ENCODE data around the gene HECTD4. TPM values are rescaled to one million over a fixed set of nuclear protein-coding genes. Genes with fewer than 3 reads are reported as not detected.

HECTD4 gene
- total RNA-seq, 2 donors from 2014 or later = 46.6 to 48.2 TPM

GRCh38 chr12:112380663-112381405 is 1.4 kb downstream of the HECTD4 start:
- Histone ChIP-seq H3K4me3 (ENCODE audit: low read length) (peak overlapping the region; percentile 89), H3K36me3 (ENCODE audit: control insufficient read depth, insufficient read depth, low read length) (no peaks in the 10 kb centered on the region), H3K4me1 (ENCODE audit: control insufficient read depth, insufficient read depth, low read length) (no peaks in the 10 kb centered on the region), H3K27ac (ENCODE audit: low read depth, low read length) (peak overlapping the region; percentile 70), H3K9ac (ENCODE audit: extremely low read depth, low read length, poor library complexity, severe bottlenecking) (peak overlapping the region; percentile 55), H3K27me3 (ENCODE audit: control insufficient read depth, insufficient read depth, low read length, poor library complexity, severe bottlenecking) (no peaks in the 10 kb centered on the region), H3K9me3 (ENCODE audit: control insufficient read depth, low read length) (no peaks in the 10 kb centered on the region)
- Mint-ChIP-seq H3K4me3 (peak overlapping the region; percentile 91), H3K27ac (peak overlapping the region; percentile 90), H3K36me3 (ENCODE audit: low read depth) (peaks cover 4% of the 10 kb centered on the region), H3K27me3 (ENCODE audit: insufficient read depth) (no peaks in the 10 kb centered on the region), H3K4me1 (peaks cover 12% of the 10 kb centered on the region), H3K9me3 (no peaks in the 10 kb centered on the region)
- WGBS, 2 experiments (ENCODE audit: insufficient coverage in 1 of 2, insufficient read length in 1 of 2) = 50 to 66% methylated on average over 23 to 34 of the region's 34 CpGs
- peak; percentile 73 for DNase-seq
- no peak for TF ChIP-seq CTCF (conservative IDR thresholded peaks at IDR 0.05)

- no peaks in the 10 kb centered on the region for H3K27me3 Mint-ChIP-seq (ENCODE audit: insufficient read depth)
Measured at GRCh38 chr12:112375105-112375504, 7.1 kb downstream of the HECTD4 start.

GRCh38 chr12:112374166-112374740 is 8.0 kb downstream of the HECTD4 start:
- no peak overlapping the region for H3K4me3 ChIP-seq (ENCODE audit: low read length)
- H3K36me3 Mint-ChIP-seq (ENCODE audit: low read depth) = peaks cover 9% of the 10 kb centered on the region
- no peak overlapping the region for H3K27ac ChIP-seq (ENCODE audit: low read depth, low read length)
- no peak overlapping the region for H3K4me3 Mint-ChIP-seq
- no peak overlapping the region for H3K9ac ChIP-seq (ENCODE audit: extremely low read depth, low read length, poor library complexity, severe bottlenecking)
- no peaks in the 10 kb centered on the region for H3K27me3 Mint-ChIP-seq (ENCODE audit: insufficient read depth)
- peaks cover 4% of the 10 kb centered on the region for H3K9me3 ChIP-seq (ENCODE audit: control insufficient read depth, low read length)
- no peak overlapping the region for H3K27ac Mint-ChIP-seq
- no peaks in the 10 kb centered on the region for H3K4me1 ChIP-seq (ENCODE audit: control insufficient read depth, insufficient read depth, low read length)
- H3K9me3 Mint-ChIP-seq = no peaks in the 10 kb centered on the region
- WGBS, 2 experiments (ENCODE audit: insufficient coverage in 1 of 2, insufficient read length in 1 of 2) = 87 to 95% methylated on average over 2 to 3 of the region's 3 CpGs
- no peak for TF ChIP-seq CTCF (conservative IDR thresholded peaks at IDR 0.05)
- peaks cover 9% of the 10 kb centered on the region for H3K4me1 Mint-ChIP-seq
- H3K36me3 ChIP-seq (ENCODE audit: control insufficient read depth, insufficient read depth, low read length) = peaks cover 6% of the 10 kb centered on the region
- H3K27me3 ChIP-seq (ENCODE audit: control insufficient read depth, insufficient read depth, low read length, poor library complexity, severe bottlenecking) = no peaks in the 10 kb centered on the region
- DNase-seq = no peak

More at GRCh38 chr12:112375105-112375504, 7.1 kb downstream of the HECTD4 start:
- Histone ChIP-seq H3K27me3 (ENCODE audit: control insufficient read depth, insufficient read depth, low read length, poor library complexity, severe bottlenecking) (no peaks in the 10 kb centered on the region), H3K27ac (ENCODE audit: low read depth, low read length) (no peak overlapping the region), H3K9ac (ENCODE audit: extremely low read depth, low read length, poor library complexity, severe bottlenecking) (no peak overlapping the region), H3K36me3 (ENCODE audit: control insufficient read depth, insufficient read depth, low read length) (peaks cover 6% of the 10 kb centered on the region), H3K9me3 (ENCODE audit: control insufficient read depth, low read length) (peaks cover 4% of the 10 kb centered on the region), H3K4me3 (ENCODE audit: low read length) (no peak overlapping the region), H3K4me1 (ENCODE audit: control insufficient read depth, insufficient read depth, low read length) (no peaks in the 10 kb centered on the region)
- WGBS, 2 experiments (ENCODE audit: insufficient coverage in 1 of 2, insufficient read length in 1 of 2) = 95 to 100% methylated on average over 3 to 5 of the region's 5 CpGs
- Mint-ChIP-seq H3K4me3 (no peak overlapping the region), H3K9me3 (no peaks in the 10 kb centered on the region), H3K27ac (no peak overlapping the region), H3K4me1 (peaks cover 4% of the 10 kb centered on the region), H3K36me3 (ENCODE audit: low read depth) (peaks cover 9% of the 10 kb centered on the region)
- TF ChIP-seq CTCF (conservative IDR thresholded peaks at IDR 0.05) = no peak
- peak; percentile 16 for DNase-seq

Measured in endodermal cell (in vitro differentiated cells).